HEK293T (cell line): ENCODE measurements around the gene CRIM1.

ENCODE experiments used
- CTCF ChIA-PET: fragments of 350-600 bp; formaldehyde crosslinking; extraction: SDS; loops from one replicate; lab custom pipeline; 2021; ENCODE audit warnings: antibody characterized with exemption, inconsistent platforms; lab: Yijun Ruan, JAX
- POLR2A ChIA-PET: fragments of 350-600 bp; formaldehyde crosslinking; extraction: SDS; loops from one replicate; lab custom pipeline; 2020; ENCODE audit warnings: antibody characterized with exemption, inconsistent platforms; lab: Yijun Ruan, JAX
- DNase-seq: peaks from one replicate; pipeline ENCODE4 v3.0.0; 2012; ENCODE audit warnings: mixed read lengths; ENCODE audit errors: extremely low spot score
- ARNT ChIP-seq: fragments of 450-650 bp; IDR thresholded peaks from 2 replicates; pipeline ENCODE4 v1.6.1; 2017; ENCODE audit warnings: mild to moderate bottlenecking
- BHLHE40 ChIP-seq: fragments of 450-650 bp; IDR thresholded peaks from 2 replicates; pipeline ENCODE4 v1.6.1; 2016; ENCODE audit warnings: mild to moderate bottlenecking, moderate library complexity, borderline replicate concordance
- CTBP1 ChIP-seq: fragments of 450-650 bp; IDR thresholded peaks from 2 replicates; pipeline ENCODE4 v1.6.1; 2016; ENCODE audit warnings: borderline replicate concordance
- ELF4 ChIP-seq: fragments of 450-650 bp; IDR thresholded peaks from 2 replicates; pipeline ENCODE4 v1.6.1; 2017; ENCODE audit warnings: antibody characterized with exemption
- FOXA1 ChIP-seq: fragments of 450-650 bp; IDR thresholded peaks from 2 replicates; pipeline ENCODE4 v1.6.1; 2016; ENCODE audit warnings: mild to moderate bottlenecking
- FOXK2 ChIP-seq: fragments of 450-650 bp; IDR thresholded peaks from 2 replicates; pipeline ENCODE4 v1.6.1; 2016; ENCODE audit warnings: mild to moderate bottlenecking
- FOXM1 ChIP-seq: fragments of 450-650 bp; IDR thresholded peaks from 2 replicates; pipeline ENCODE4 v1.6.1; 2017; ENCODE audit warnings: mild to moderate bottlenecking, borderline replicate concordance
- HDGF ChIP-seq: fragments of 450-650 bp; IDR thresholded peaks from 2 replicates; pipeline ENCODE4 v1.6.1; 2017; ENCODE audit warnings: antibody characterized with exemption, borderline replicate concordance
- L3MBTL2 ChIP-seq: fragments of 450-650 bp; conservative IDR thresholded peaks from 2 replicates; pipeline ENCODE4 v1.6.1; 2016; ENCODE audit warnings: mild to moderate bottlenecking
- LEF1 ChIP-seq: fragments of 450-650 bp; IDR thresholded peaks from 2 replicates; pipeline ENCODE4 v1.6.1; 2017; ENCODE audit warnings: mild to moderate bottlenecking, borderline replicate concordance
- NFRKB ChIP-seq: fragments of 450-650 bp; IDR thresholded peaks from 2 replicates; pipeline ENCODE4 v1.6.1; 2016; ENCODE audit warnings: mild to moderate bottlenecking, moderate library complexity
- SP1 ChIP-seq: fragments of 450-650 bp; IDR thresholded peaks from 2 replicates; pipeline ENCODE4 v1.6.1; 2017
- SUZ12 ChIP-seq: fragments of 450-650 bp; IDR thresholded peaks from 2 replicates; pipeline ENCODE4 v1.6.1; 2016; ENCODE audit warnings: mild to moderate bottlenecking
- TARDBP ChIP-seq: fragments of 450-650 bp; IDR thresholded peaks from 2 replicates; pipeline ENCODE4 v1.6.1; 2016
- ZNF384 ChIP-seq: fragments of 450-650 bp; IDR thresholded peaks from 2 replicates; pipeline ENCODE4 v1.6.1; 2016
- TF ChIP-seq, protein P1 (sequence below): fragments of 450-650 bp; IDR thresholded peaks from 2 replicates; pipeline ENCODE4 v1.6.1; 2016

Gene CRIM1

DNA sequence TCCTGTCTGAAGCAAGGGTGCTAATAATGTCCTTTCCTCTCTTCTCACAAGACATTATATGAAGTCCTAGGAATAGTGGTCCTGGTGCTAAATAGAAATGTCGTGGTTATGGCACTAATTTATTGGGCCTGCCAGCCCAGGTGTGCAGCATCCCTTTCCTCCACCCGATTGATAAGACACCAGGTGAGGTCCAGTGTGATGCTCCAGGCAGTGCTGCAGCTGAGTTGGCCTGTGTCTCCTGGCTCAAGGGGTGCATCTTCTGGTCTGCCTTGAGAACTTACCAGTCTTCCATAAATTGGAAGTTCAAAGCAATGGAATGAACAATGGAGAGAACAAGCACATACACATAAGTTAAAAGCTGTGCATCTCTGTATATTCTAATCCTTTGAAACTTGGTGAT lies 26.9 kb downstream of the CRIM1 start:
- POLR2A ChIA-PET: no interaction called here
- no peak for TF ChIP-seq ZNF384
- no peak for TF ChIP-seq FOXM1
- TF ChIP-seq CTBP1: no peak
- TF ChIP-seq SUZ12: no peak
- no peak for TF ChIP-seq HDGF
- TF ChIP-seq FOXK2: no peak
- TF ChIP-seq L3MBTL2: no peak
- no peak for TF ChIP-seq ELF4
- TF ChIP-seq, protein P1, sequence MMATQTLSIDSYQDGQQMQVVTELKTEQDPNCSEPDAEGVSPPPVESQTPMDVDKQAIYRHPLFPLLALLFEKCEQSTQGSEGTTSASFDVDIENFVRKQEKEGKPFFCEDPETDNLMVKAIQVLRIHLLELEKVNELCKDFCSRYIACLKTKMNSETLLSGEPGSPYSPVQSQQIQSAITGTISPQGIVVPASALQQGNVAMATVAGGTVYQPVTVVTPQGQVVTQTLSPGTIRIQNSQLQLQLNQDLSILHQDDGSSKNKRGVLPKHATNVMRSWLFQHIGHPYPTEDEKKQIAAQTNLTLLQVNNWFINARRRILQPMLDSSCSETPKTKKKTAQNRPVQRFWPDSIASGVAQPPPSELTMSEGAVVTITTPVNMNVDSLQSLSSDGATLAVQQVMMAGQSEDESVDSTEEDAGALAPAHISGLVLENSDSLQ: no peak
- no peak for TF ChIP-seq NFRKB
- TF ChIP-seq BHLHE40: no peak
- TF ChIP-seq FOXA1: no peak
- no peak for TF ChIP-seq SP1
- no peak for TF ChIP-seq LEF1
- no peak for TF ChIP-seq TARDBP
- TF ChIP-seq ARNT: no peak

DNA sequence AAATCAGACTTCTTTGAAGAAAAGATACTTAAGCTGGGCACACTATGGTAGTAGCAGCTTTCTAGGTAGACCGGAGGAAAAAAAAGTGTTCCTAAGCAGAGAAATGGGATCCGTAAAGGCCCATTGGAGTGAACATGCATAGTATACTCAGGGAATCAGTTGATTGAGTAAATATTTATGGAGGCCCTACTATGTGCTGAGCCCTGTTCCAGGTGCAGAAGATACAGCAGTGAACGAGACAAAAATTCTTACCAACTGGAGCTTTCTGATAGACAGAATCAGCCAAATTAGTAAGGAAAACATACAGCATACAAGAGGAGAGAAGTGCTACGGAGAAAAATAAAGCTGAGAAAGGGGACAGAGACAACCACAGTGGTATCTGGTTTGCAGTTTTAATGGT lies 28.1 kb downstream of the CRIM1 start:
- ChIA-PET CTCF (interaction anchor here (0.6 to 1.1 kb wide), 2 partner anchors 11 to 171 kb away, joined by 3 read pairs; no protein-coding TSS in a partner anchor), POLR2A (no interaction called here)
- TF ChIP-seq L3MBTL2 (no peak), ARNT (no peak), CTBP1 (no peak), HDGF (no peak), LEF1 (no peak), TARDBP (no peak), FOXA1 (no peak), SP1 (no peak), ELF4 (no peak), BHLHE40 (no peak), FOXK2 (no peak)
- TF ChIP-seq, protein P1: no peak
- DNase-seq: no peak

More for the DNA sequence above, 26.9 kb downstream of the CRIM1 start:
- CTCF ChIA-PET: interaction anchor here (0.7 kb wide), 1 partner anchor 78 kb away, joined by 3 read pairs; no protein-coding TSS in a partner anchor
- no peak for DNase-seq

DNA sequence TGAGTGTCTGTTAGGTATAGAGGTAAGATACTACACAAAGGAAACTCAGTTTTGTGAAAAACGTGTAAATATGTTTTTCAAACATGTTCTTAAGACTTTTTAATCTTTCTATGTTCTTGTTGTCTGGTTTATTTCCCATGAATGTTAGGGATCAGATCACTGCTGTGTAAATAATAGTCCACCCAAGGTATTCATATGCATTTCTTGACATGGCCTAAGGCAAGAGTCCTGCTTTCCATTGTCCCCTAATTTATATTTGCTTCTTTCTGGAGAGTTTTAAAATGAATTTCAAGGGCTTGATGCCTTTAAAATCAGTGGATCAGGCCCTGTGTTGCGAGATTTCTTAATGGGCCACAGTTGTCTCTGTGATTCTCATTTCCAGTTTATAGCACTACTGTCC lies 28.9 kb downstream of the CRIM1 start:
- ChIA-PET POLR2A (no interaction called here), CTCF (interaction anchor here (0.6 kb wide), 1 partner anchor 170 kb away, joined by 3 read pairs; no protein-coding TSS in a partner anchor)
- TF ChIP-seq SP1 (no peak), ZNF384 (no peak), TARDBP (no peak), NFRKB (no peak), LEF1 (no peak), ELF4 (no peak), ARNT (no peak), SUZ12 (no peak), FOXA1 (no peak), HDGF (no peak), CTBP1 (no peak), L3MBTL2 (no peak), FOXK2 (no peak), FOXM1 (no peak), BHLHE40 (no peak)
- TF ChIP-seq, protein P1: no peak
- DNase-seq: no peak

DNA sequence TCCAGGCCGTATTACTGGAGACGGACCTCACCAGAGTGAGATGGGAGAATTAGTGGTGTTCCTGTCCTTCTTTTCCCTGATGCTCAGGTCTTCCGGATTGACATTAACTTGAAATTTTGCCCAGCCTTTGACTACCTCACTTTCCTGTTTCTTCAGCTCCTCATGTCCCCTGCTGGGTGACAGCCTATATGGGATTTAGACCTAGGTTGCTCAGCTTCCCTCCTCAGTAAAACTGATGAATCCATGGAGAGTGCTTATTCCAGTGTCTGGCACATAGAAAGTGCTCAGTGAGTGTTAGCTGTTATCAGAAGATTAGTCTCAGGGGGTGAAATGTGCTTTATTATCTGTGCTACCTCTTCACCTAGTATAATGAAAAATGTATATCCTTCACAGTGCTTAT lies 30.0 kb downstream of the CRIM1 start:
- CTCF ChIA-PET: no interaction called here
- POLR2A ChIA-PET: no interaction called here
- DNase-seq: no peak
- TF ChIP-seq FOXA1 (no peak), L3MBTL2 (no peak), TARDBP (no peak), SUZ12 (no peak), NFRKB (no peak), HDGF (no peak), FOXK2 (no peak), ELF4 (no peak), LEF1 (no peak), FOXM1 (no peak), SP1 (no peak), BHLHE40 (no peak)
- TF ChIP-seq, protein P1: no peak

DNA sequence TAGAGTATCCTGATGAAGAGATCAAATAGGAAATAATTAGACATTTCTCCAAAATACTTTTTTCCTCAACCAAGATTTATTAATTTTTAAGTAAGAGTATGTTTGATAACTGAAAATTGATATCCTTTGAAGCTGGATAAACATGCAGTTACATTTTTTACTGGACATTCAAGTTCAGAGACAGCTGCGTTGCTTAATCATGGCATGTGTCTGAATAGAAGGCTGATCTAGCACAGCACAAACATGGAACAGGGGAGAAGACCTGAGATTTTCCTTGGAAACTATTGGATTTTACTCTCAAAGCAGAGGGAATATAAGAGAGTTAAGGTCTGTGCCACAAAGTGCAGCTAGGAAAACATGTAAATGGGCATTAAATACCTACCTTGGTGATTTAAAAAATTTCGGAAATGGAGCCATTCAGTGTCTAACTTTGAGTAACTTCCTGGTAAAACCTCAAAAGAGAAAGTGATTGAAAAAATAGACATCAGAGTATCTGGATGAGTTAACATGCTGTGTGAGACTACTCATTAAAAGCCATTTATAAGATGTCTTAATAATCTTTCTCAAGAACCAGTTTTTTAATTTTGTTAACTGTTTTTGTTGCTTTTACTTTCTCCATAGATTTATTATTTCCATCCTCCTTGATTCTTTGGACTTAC lies 31.8 kb downstream of the CRIM1 start:
- ChIA-PET CTCF (interaction anchor here (0.9 kb wide), 1 partner anchor 30 kb away, joined by 5 read pairs; no protein-coding TSS in a partner anchor), POLR2A (no interaction called here)
- TF ChIP-seq SP1: no peak
- DNase-seq: no peak
